Stimulated activated CD4-positive, alpha-beta T cell treated with anti-CD3 and anti-CD28 coated beads, Interleukin-15, amount 100 ng/mL, for 24 hours (primary cell): ENCODE data around the gene OR5D16.
"Not testable (repeated sequence)": the region's sequence is repeated elsewhere in the genome, so short reads cannot be mapped to it uniquely, and the experiment has no call there.

Experiments used
- DNase-seq: peaks from one replicate; pipeline ENCODE4 v3.0.0-alpha.2; 2020

OR5D16 gene

GRCh38 chr11:55838452-55838851 is at the start of gene OR5D16:
TSS of gene OR5D16 (plus strand) at chr11:55838752. CDS start at chr11:55838752, 0 bp downstream.
- no peak for DNase-seq

DNA sequence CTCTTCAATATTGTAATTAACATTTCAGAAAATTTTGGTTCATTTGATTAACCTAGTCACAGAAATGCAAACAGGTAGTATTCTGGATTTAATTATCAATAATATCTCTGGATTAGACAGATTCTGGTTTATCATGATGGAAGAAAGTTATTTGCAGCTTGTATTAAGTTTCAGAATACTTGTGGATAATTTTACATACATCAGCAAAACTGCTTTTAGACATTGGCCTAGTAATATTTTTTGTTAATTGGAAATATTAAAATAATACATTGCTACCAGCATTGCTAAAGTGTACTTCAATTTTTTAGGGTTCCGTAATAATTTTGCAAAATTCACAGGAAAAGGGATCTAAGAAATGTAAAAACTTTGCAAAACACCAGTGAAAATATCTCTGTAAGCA is 46.9 kb upstream of the OR5D16 start:
- no peak for DNase-seq

DNA sequence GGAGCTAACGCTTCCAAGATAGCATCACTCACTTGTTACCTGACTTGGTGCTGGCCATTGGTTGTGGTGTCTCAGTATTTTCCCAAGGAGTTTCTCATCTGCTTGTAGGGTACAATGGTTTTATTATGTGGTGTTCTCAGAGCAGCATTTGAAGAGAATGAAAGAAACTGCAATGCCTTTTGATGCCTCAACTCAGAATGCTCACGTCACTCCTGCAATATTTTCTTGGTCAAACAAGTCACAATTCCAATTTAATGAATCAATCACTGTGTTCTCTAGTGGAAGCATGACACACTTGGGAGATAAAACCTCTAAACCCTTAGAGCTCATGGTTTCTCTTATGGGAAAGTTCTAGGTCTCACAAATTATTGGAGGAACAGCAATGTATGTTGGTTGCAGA is 45.2 kb upstream of the OR5D16 start:
- no peak for DNase-seq

GRCh38 chr11:55795256-55795655 is 43.3 kb upstream of the OR5D16 start, which contains the start of gene OR5D14:
TSS of gene OR5D14 (plus strand) at chr11:55795556. CDS start at chr11:55795556, 0 bp downstream.
- DNase-seq, result no peak

- no peak for DNase-seq
Observed at GRCh38 chr11:55806248-55806647, 32.3 kb upstream of the OR5D16 start.

DNA sequence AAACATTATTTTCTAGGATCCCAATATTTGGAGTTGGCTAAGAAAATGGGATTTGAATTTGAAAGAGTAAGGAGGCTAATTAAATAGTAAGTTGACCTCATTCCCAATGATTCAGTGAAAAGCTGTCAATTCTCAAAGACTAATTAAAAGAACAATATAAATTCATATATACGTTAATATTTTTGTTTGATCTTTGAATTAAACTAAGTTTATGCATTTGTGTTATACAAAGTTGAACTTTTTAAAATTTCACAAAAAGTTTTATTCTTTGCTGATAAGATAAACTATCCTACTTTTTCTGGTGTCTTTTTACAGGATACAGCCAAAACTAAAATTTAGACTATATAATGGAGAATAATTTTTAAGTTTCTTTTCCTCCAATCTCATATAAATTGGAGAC is 27.5 kb upstream of the OR5D16 start, which contains the start of gene OR5L1:
OR5L1 (plus strand) TSS at position 301 of the 400 bp plus-strand sequence. CDS start 100 bp downstream, outside the sequence.
- no peak for DNase-seq

GRCh38 chr11:55819330-55819729 is 19.2 kb upstream of the OR5D16 start, which contains the start of gene OR5D18:
TSS of gene OR5D18 (plus strand) at chr11:55819630. CDS start at chr11:55819630, 0 bp downstream.
- no peak for DNase-seq

DNA sequence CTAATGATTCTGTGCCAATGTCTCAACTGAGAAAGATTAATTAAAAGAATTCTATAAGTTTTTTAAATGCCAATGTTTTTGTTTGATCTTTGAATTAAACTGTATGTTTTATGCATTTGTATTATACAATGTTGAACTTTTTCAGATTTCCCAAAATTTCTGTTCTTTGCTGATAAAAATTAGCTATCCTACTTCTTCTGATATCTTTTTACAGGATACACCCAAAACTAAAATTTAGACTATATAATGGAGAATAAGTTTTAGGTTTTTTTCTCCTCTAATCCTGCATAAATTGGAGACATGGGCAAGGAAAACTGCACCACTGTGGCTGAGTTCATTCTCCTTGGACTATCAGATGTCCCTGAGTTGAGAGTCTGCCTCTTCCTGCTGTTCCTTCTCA is 11.6 kb upstream of the OR5D16 start, which contains the start of gene OR5L2:
OR5L2 (plus strand) TSS at position 301 of the 400 bp plus-strand sequence; CDS start at position 301, 0 bp downstream.
- DNase-seq, result no peak

- DNase-seq, result no peak
Observed at GRCh38 chr11:55847453-55847852, 8.9 kb downstream of the OR5D16 start.

DNA sequence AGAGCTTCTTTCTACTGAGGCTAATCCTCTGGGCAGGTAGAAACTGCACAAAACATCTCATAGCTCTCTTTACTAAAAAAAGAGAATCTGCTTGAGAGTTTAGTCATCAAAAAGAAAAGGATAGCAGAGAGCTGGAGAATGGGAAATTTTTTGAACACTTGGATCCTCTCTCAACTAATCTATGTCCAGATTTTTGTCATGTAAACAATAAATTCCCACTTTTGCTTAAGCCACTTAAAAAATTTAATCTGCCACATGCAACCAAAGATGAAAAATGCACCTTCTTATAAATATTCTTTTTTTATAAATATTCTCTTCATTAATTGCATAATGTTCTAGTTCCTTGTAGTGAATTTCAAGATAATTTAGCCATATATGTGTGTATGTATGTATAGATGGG is 10.5 kb downstream of the OR5D16 start:
- DNase-seq, result no peak

- DNase-seq, result no peak
Observed at GRCh38 chr11:55852141-55852540, 13.6 kb downstream of the OR5D16 start.

DNA sequence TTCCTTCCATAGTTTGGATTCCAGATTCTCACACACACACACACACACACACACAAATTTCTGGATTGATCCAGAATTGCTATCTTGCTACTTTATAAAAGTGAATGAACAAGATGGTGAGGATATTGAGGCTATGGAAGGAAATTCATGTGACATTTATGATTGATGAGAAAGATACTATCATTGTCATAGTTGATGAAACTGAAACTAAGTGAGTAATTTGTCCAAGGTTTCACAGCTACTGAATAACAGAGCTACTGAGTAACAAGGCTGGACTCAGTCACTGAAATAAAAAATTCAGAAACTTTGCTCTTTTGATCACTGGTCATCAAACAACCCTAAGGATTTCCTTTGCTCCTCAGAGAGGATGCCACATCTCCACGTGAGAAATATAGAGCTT is 16.2 kb downstream of the OR5D16 start:
- no peak for DNase-seq

DNA sequence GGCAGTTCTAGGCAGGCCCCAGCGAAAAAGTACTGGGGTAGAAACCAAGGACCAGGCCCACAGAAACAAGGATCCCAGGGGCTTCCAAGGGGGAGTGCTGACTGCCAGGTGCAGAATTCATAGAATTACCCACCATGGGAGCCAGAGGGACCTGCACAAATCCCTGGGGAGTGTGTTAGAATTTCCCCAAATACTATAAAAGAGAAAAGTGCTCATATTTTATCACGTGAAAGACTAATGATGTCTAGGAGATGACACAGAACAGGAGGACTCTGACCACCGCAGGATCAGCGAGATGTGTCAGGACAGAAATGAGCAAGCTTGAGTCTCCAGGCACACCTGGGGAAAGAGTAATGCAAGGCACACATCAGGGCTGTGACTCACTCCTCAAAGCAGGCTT is 28.8 kb downstream of the OR5D16 start:
- DNase-seq, result not testable (repeated sequence)

- DNase-seq, result not testable (repeated sequence)
Observed at GRCh38 chr11:55872731-55873130, 34.2 kb downstream of the OR5D16 start.

DNA sequence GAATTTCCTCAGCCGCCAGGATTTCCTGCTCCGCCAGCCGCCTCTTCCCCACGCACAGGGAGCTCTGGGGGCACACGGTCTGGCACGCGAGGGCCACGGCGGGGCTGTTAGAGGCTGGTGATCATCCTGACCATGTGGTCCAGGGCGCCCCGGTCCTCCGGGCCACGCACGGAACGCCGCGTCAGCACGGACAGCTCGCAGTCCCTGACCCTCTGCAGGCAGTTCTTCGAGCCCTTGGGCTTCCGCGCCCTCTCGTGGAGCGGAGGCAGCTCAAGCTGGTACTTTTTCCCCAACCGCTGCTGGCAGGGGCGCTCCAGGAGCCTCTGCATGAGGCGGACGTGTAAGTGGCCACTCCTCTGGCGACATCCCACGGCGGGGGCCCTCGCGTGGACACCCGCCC is 34.6 kb downstream of the OR5D16 start:
- not testable (repeated sequence) for DNase-seq

- DNase-seq, result not testable (repeated sequence)
Observed at GRCh38 chr11:55882997-55883396, 44.4 kb downstream of the OR5D16 start, which contains the start of gene TRIM51. TSS of gene TRIM51 (plus strand) at chr11:55883297. CDS start at chr11:55885429, 2,132 bp downstream.

DNA sequence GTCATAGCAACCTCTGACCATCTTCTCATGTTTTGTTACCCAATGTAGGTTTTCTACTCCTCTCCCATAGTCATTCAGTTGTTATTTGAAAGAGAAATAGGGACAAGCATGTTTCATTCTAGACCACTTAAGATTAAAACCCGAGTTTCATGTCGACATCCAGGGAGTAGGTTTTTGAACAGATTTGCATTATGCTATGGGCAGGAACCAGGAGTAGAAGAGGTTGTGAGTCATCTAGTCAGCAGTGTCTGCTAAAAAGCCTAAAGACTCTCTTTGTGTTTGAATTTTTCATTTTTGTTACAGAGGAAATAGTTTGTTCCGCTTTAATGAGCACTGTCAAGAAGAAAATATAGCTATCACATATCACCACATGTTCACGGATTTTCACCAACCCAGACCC is 46.4 kb downstream of the OR5D16 start:
- DNase-seq, result not testable (repeated sequence)

DNA sequence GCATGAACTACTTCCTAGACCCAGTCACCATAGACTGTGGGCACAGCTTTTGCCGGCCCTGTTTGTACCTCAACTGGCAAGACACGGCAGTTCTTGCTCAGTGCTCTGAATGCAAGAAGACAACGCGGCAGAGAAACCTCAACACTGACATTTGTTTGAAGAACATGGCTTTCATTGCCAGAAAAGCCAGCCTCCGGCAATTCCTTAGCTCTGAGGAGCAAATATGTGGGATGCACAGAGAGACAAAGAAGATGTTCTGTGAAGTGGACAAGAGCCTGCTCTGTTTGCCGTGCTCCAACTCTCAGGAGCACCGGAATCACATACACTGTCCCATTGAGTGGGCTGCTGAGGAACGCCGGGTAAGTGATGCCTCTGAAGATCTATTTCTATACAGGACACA is 46.9 kb downstream of the OR5D16 start:
- DNase-seq, result not testable (repeated sequence)
